ENCODE measurements around the gene SCN5A.

- TF ChIP-seq POLR2A (IDR thresholded peaks at IDR 0.05; ENCODE audit: low read depth, low read length) = no peak
- no peak for TF ChIP-seq TAF1 (IDR thresholded peaks at IDR 0.05; ENCODE audit: borderline replicate concordance, low read depth, low read length)
Measured at GRCh38 chr3:38541806-38542205, 107.7 kb downstream of the SCN5A start.
